Heart left ventricle (tissue), 13 donors: ENCODE data around the gene CBFA2T2.
"Not testable (repeated sequence)": the region's sequence is repeated elsewhere in the genome, so short reads cannot be mapped to it uniquely, and the experiment has no call there.

ENCODE experiments used
- CTCF ChIP-seq, 12 donors: fragments of 200-600 bp; sonication (generic) in 4 of 12; IDR thresholded peaks; one replicate each; pipeline versions ENCODE4 v1.5.0 to v1.8.0; 2018 to 2022; ENCODE audit warnings: antibody characterized with exemption in 12 of 12, mild to moderate bottlenecking in 5 of 12
- POLR2A ChIP-seq, 2 donors: fragments of 450-650 bp; IDR thresholded peaks; one replicate each; pipeline ENCODE4 v1.6.1; 2017; ENCODE audit warnings: antibody characterized with exemption in 2 of 2, mild to moderate bottlenecking in 2 of 2, moderate library complexity in 2 of 2
- donor health status: ischemic (EF 13 %, LVEDD 7.1; RV severe dilation, severe dysfunction).
- donor health status: DM: no; HTN: yes; CAD: no.
- donor health status: DM: no; HTN: no; CAD: no.
- donor health status: ischemic (EF 25% LVEDD 6.9; RV normal size, moderate dysfunction).
- donor health status: ischemic (EF 25% LVEDD 5.7; RV mildly dilated, moderate dysfunction).
- donor health status: ischemic (EF 35%, LVEDD 5.7; RV mildly dilated, moderate dysfunction).
- donor health status: nonischemic (EF 11% LVEDD 7.7; RV severe dilation, severe dysfunction).
- donor health status: DM: yes; HTN: yes; CAD: no.
- donor health status: PGD.
- donor health status: ischemic (EF 29% LVEDD 5.4; RV normal size, mild dysfunction).
- donor health status: nonischemic (EF 23%, LVEDD 6.1; RV moderate dilation, normal function).

DNA sequence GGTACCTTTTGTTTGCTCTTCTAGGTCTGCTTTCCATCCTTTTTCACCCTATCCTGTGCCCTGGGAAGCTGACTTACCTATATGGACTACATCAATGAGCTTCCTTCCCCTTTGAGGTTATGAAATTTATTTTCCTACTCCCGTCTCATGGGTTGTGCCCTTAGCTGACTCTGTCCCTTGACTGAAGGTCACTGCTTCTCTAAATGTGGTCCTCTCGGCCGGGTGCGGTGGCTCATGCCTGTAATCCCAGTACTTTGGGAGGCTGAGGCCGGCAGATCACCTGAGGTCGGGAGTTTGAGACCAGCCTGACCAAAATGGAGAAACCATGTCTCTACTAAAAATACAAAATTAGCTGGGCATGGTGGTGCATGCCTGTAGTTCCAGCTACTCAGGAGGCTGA, 6.9 kb downstream of the CBFA2T2 start:
- TF ChIP-seq CTCF, POLR2A (IDR thresholded peaks at IDR 0.05): not testable (repeated sequence)
